DOHH2 (cell line): Measurements from ENCODE around the gene SERINC1.

Source experiments
- H3F3A ChIP-seq: fragments of 200-600 bp; sonication (generic), shearing (Covaris generic); 2 replicates; pipeline ENCODE4 v1.6.0; 2016; ENCODE audit warnings: antibody characterized with exemption, mild to moderate bottlenecking; ENCODE audit not compliant: control insufficient read depth, insufficient read depth
- H3K27ac ChIP-seq: fragments of 200-600 bp; sonication (generic); 2 replicates; pipeline ENCODE4 v1.5.1; 2014; ENCODE audit warnings: low read depth, mild to moderate bottlenecking, low read length, moderate library complexity
- H3K27me3 ChIP-seq: fragments of 200-600 bp; sonication (generic); 2 replicates; pipeline ENCODE4 v1.6.1; 2014; ENCODE audit warnings: mild to moderate bottlenecking, low read length, mixed read lengths; ENCODE audit not compliant: control insufficient read depth
- H3K36me3 ChIP-seq: fragments of 200-600 bp; sonication (generic); 2 replicates; pipeline ENCODE4 v1.6.1; 2014; ENCODE audit warnings: mild to moderate bottlenecking, low read length, moderate library complexity, mixed read lengths; ENCODE audit not compliant: control insufficient read depth
- H3K4me1 ChIP-seq: fragments of 200-600 bp; sonication (generic); 2 replicates; pipeline ENCODE4 v1.6.1; 2014; ENCODE audit warnings: mild to moderate bottlenecking, low read length, mixed read lengths; ENCODE audit not compliant: control insufficient read depth
- H3K4me2 ChIP-seq: fragments of 200-600 bp; sonication (generic); 2 replicates; pipeline ENCODE4 v1.6.0; 2014; ENCODE audit warnings: mild to moderate bottlenecking, low read length, moderate library complexity
- H3K4me3 ChIP-seq: fragments of 200-600 bp; sonication (generic); 2 replicates; pipeline ENCODE4 v1.5.1; 2014; ENCODE audit warnings: mild to moderate bottlenecking, low read length, mixed read lengths
- H3K79me2 ChIP-seq: fragments of 200-600 bp; sonication (generic); 2 replicates; pipeline ENCODE4 v1.6.1; 2014; ENCODE audit warnings: mild to moderate bottlenecking, low read length, mixed read lengths; ENCODE audit not compliant: control insufficient read depth
- H3K9me2 ChIP-seq: fragments of 200-600 bp; sonication (generic); replicated peaks from 2 replicates; pipeline ENCODE4 v1.6.1; 2014; ENCODE audit warnings: mild to moderate bottlenecking, low read length, mixed read lengths; ENCODE audit not compliant: control insufficient read depth
- H3K9me3 ChIP-seq: fragments of 200-600 bp; sonication (generic); 2 replicates; pipeline ENCODE4 v1.6.1; 2014; ENCODE audit warnings: antibody characterized with exemption, low read length, mixed read lengths; ENCODE audit not compliant: control insufficient read depth, insufficient read depth
- H4K20me1 ChIP-seq: fragments of 200-600 bp; sonication (generic); 2 replicates; pipeline ENCODE4 v1.6.0; 2014; ENCODE audit warnings: low read depth, mild to moderate bottlenecking, antibody characterized with exemption, low read length, moderate library complexity; ENCODE audit not compliant: control insufficient read depth, insufficient read depth
- EZH2phosphoT487 ChIP-seq: fragments of 200-600 bp; sonication (generic); IDR thresholded peaks from 2 replicates; pipeline ENCODE4 v1.6.1; 2017; ENCODE audit warnings: borderline replicate concordance, mild to moderate bottlenecking, antibody characterized with exemption, low read length, moderate library complexity, mixed read lengths
- TF ChIP-seq, protein P1 (sequence below): fragments of 200-600 bp; sonication (generic); IDR thresholded peaks from one replicate; pipeline ENCODE4 v1.5.1; 2014; ENCODE audit warnings: antibody characterized with exemption, mild to moderate bottlenecking, low read depth, low read length; ENCODE audit not compliant: poor library complexity, severe bottlenecking

The SERINC1 gene

DNA sequence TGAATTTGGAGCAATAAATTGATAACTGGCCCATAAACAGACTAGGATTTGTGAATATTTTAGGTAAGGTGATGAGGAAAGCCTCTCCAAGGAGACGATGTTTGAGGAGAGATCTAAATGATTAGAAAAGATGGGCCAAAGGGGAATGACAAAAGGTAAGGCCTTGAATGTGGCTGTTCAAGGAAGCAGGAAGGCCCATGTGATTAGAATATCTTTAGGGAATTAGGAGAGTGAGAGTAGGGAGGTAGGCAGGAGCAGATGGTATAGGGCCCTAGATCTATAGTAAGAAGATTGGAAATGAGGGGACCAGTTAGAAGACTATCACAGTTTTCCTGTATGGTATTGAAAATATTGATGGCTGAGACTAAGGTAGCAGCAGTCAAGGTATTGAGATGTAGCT is 65.4 kb downstream of the SERINC1 start:
- Histone ChIP-seq H3K27me3 (no peaks in the 10 kb centered on the region), H3K4me3 (no peak overlapping the region), H3K36me3 (peaks cover 56% of the 10 kb centered on the region), H3K79me2 (peaks cover 99% of the 10 kb centered on the region), H3K9me2 (no peaks in the 10 kb centered on the region), H4K20me1 (peaks cover 10% of the 10 kb centered on the region), H3K4me2 (no peak overlapping the region), H3K4me1 (peaks cover 18% of the 10 kb centered on the region), H3K27ac (no peak overlapping the region), H3F3A (no peaks in the 10 kb centered on the region), H3K9me3 (no peaks in the 10 kb centered on the region)
- TF ChIP-seq, protein P1, sequence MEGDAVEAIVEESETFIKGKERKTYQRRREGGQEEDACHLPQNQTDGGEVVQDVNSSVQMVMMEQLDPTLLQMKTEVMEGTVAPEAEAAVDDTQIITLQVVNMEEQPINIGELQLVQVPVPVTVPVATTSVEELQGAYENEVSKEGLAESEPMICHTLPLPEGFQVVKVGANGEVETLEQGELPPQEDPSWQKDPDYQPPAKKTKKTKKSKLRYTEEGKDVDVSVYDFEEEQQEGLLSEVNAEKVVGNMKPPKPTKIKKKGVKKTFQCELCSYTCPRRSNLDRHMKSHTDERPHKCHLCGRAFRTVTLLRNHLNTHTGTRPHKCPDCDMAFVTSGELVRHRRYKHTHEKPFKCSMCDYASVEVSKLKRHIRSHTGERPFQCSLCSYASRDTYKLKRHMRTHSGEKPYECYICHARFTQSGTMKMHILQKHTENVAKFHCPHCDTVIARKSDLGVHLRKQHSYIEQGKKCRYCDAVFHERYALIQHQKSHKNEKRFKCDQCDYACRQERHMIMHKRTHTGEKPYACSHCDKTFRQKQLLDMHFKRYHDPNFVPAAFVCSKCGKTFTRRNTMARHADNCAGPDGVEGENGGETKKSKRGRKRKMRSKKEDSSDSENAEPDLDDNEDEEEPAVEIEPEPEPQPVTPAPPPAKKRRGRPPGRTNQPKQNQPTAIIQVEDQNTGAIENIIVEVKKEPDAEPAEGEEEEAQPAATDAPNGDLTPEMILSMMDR = no peak
- TF ChIP-seq EZH2phosphoT487 = no peak

GRCh38 chr6:122405417-122405816 is 66.2 kb downstream of the SERINC1 start:
- Histone ChIP-seq H3F3A (no peaks in the 10 kb centered on the region), H3K36me3 (peaks cover 59% of the 10 kb centered on the region), H3K27me3 (no peaks in the 10 kb centered on the region), H3K27ac (no peak overlapping the region), H3K4me2 (no peak overlapping the region), H3K9me2 (no peaks in the 10 kb centered on the region), H3K4me3 (no peak overlapping the region), H4K20me1 (peaks cover 15% of the 10 kb centered on the region), H3K4me1 (peaks cover 25% of the 10 kb centered on the region), H3K79me2 (peaks cover 99% of the 10 kb centered on the region), H3K9me3 (no peaks in the 10 kb centered on the region)
- TF ChIP-seq, protein P1 = no peak
- TF ChIP-seq EZH2phosphoT487 = no peak

GRCh38 chr6:122404444-122404843 is 67.2 kb downstream of the SERINC1 start:
- Histone ChIP-seq H3K9me2 (no peaks in the 10 kb centered on the region), H3K4me1 (peaks cover 26% of the 10 kb centered on the region), H3K27me3 (no peaks in the 10 kb centered on the region), H3K4me2 (no peak overlapping the region), H3K4me3 (no peak overlapping the region), H3K36me3 (peaks cover 65% of the 10 kb centered on the region), H3K9me3 (no peaks in the 10 kb centered on the region), H3K27ac (no peak overlapping the region), H3F3A (no peaks in the 10 kb centered on the region), H4K20me1 (peaks cover 15% of the 10 kb centered on the region), H3K79me2 (peaks cover 100% of the 10 kb centered on the region)
- TF ChIP-seq, protein P1 = no peak

DNA sequence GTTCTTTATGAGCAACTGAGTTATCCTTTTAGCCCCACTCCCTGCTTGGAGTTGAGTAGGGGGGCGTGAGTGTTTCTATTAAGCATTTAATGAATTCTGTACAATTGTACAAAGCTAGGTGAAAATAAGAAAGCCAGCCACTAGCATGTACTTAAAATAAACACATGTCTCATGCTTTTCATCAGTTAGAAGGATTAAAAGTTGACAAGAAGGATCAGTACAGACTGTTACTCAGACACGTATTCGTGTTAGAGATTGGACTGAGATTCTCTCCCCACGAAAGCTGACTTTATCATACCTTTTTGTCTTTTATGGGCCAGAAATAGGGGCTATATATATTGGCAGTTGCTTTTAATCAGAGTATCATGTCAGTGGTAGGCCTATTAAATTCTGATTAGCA is 70.5 kb downstream of the SERINC1 start:
- Histone ChIP-seq H3F3A (no peaks in the 10 kb centered on the region), H3K36me3 (peaks cover 46% of the 10 kb centered on the region), H3K9me3 (no peaks in the 10 kb centered on the region), H3K79me2 (peaks cover 66% of the 10 kb centered on the region), H3K4me1 (peaks cover 26% of the 10 kb centered on the region), H3K27me3 (no peaks in the 10 kb centered on the region), H3K4me3 (peak overlapping the region; percentile 98), H3K27ac (no peak overlapping the region), H4K20me1 (peaks cover 15% of the 10 kb centered on the region), H3K9me2 (no peaks in the 10 kb centered on the region), H3K4me2 (peak overlapping the region; percentile 99)
- no peak for TF ChIP-seq EZH2phosphoT487
- TF ChIP-seq, protein P1 = no peak
